ENCODE data around the gene RAMP1.

RAMP1 gene

GRCh38 chr2:237916296-237916695, 56.9 kb downstream of the RAMP1 start:
- DNase-seq (ENCODE audit: low read depth), result no peak
- H3K4me3 ChIP-seq (ENCODE audit: low read depth, low read length), result no peak overlapping the region
- no peak for TF ChIP-seq CTCF (IDR thresholded peaks at IDR 0.05; ENCODE audit: insufficient read depth, low read depth, low read length, missing control alignments)

GRCh38 chr2:237917696-237918374, 58.4 kb downstream of the RAMP1 start:
- TF ChIP-seq CTCF (IDR thresholded peaks at IDR 0.05; ENCODE audit: insufficient read depth, low read depth, low read length, missing control alignments), result no peak
- H3K4me3 ChIP-seq (ENCODE audit: low read depth, low read length), result no peak overlapping the region
- no peak for DNase-seq (ENCODE audit: low read depth)

- TF ChIP-seq CTCF (IDR thresholded peaks at IDR 0.05; ENCODE audit: insufficient read depth, low read depth, low read length, missing control alignments), result no peak
- H3K4me3 ChIP-seq (ENCODE audit: low read depth, low read length), result no peak overlapping the region
- DNase-seq (ENCODE audit: low read depth), result no peak
Measured at GRCh38 chr2:237919593-237919992, 60.2 kb downstream of the RAMP1 start.

- TF ChIP-seq CTCF (IDR thresholded peaks at IDR 0.05; ENCODE audit: insufficient read depth, low read depth, low read length, missing control alignments), result no peak
- DNase-seq (ENCODE audit: low read depth), result no peak
- H3K4me3 ChIP-seq (ENCODE audit: low read depth, low read length), result no peak overlapping the region
Measured at GRCh38 chr2:237920673-237921072, 61.2 kb downstream of the RAMP1 start.

- no peak overlapping the region for H3K4me3 ChIP-seq (ENCODE audit: low read depth, low read length)
- no peak for DNase-seq (ENCODE audit: low read depth)
- TF ChIP-seq CTCF (IDR thresholded peaks at IDR 0.05; ENCODE audit: insufficient read depth, low read depth, low read length, missing control alignments), result no peak
Measured at GRCh38 chr2:237921967-237922492, 62.6 kb downstream of the RAMP1 start.

GRCh38 chr2:237922641-237923361, 63.4 kb downstream of the RAMP1 start:
- DNase-seq (ENCODE audit: low read depth), result no peak
- no peak overlapping the region for H3K4me3 ChIP-seq (ENCODE audit: low read depth, low read length)
- TF ChIP-seq CTCF (IDR thresholded peaks at IDR 0.05; ENCODE audit: insufficient read depth, low read depth, low read length, missing control alignments), result no peak

All from GM12865 (cell line).